GM12891 (cell line): Measurements from ENCODE around the gene TEDC1.

Source experiments
- DNase-seq: peaks from one replicate; pipeline ENCODE4 v3.0.0; 2011; ENCODE audit warnings: low spot score; ENCODE audit not compliant: insufficient read length
- FAIRE-seq: peaks from 2 replicates; lab custom pipeline; 2011; peaks lifted over from hg19 to GRCh38; lab: Jason Lieb, UNC
- PAX5 ChIP-seq: IDR thresholded peaks from 2 replicates; pipeline ENCODE4 v1.6.1; 2011; ENCODE audit warnings: low read length, moderate library complexity, mild to moderate bottlenecking; ENCODE audit not compliant: insufficient read depth, severe bottlenecking
- POLR2A ChIP-seq: IDR thresholded peaks from 2 replicates; pipeline ENCODE4 v1.6.1; 2011; ENCODE audit warnings: low read depth, low read length, control low read depth
- POLR2AphosphoS5 ChIP-seq: IDR thresholded peaks from 2 replicates; pipeline ENCODE4 v1.6.1; 2011; ENCODE audit warnings: low read depth, low read length, control low read depth
- POU2F2 ChIP-seq: IDR thresholded peaks from 2 replicates; pipeline ENCODE4 v1.6.1; 2011; ENCODE audit warnings: low read depth, mild to moderate bottlenecking, control low read depth, low read length, moderate library complexity
- SPI1 ChIP-seq: IDR thresholded peaks from 2 replicates; pipeline ENCODE4 v1.6.1; 2011; ENCODE audit warnings: low read depth, low read length, control low read depth
- TAF1 ChIP-seq: IDR thresholded peaks from 2 replicates; pipeline ENCODE4 v1.6.1; 2011; ENCODE audit warnings: low read depth, low read length, control low read depth

Gene TEDC1

DNA sequence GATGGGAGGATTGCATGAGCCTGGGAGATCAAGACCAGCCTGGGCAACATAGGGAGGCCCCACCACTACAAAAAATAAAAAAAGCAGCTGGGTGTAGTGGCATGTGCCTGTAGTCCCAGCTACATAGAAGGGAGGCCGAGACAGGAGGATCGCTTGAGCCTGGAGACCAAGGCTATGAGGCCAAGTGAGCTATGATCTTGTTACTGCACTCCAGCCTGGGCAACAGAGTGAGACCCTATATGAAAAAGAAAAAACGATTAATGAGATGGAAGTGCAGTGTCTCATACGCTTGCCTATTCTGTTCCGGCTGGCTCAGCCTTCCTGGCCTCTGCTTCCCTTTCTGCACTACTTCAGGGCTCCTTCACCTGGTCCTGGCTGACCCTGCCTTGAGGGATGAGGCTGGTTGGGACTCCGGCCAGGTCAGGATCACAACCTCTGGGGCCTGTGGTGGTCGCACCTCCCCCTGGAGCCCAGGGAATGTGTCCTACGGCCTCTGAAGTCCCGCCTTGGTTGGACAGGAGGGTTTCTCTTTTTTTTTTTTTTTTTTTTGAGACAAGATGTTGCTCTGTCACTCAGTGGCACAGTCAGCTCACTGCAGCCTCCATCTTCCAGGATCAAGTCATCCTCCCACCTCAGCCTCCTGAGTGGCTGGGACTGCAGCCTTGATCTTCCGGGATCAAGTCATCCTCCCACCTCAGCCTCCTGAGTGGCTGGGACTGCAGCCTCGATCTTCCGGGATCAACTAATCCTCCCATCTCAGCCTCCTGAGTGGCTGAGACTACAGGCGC, 10.7 kb downstream of the TEDC1 start:
- DNase-seq (no peak), FAIRE-seq (no peak)
- no peak for TF ChIP-seq POU2F2
- TF ChIP-seq SPI1 = no peak
- TF ChIP-seq PAX5 = no peak
- no peak for TF ChIP-seq POLR2AphosphoS5
- no peak for TF ChIP-seq POLR2A
- TF ChIP-seq TAF1 = no peak

DNA sequence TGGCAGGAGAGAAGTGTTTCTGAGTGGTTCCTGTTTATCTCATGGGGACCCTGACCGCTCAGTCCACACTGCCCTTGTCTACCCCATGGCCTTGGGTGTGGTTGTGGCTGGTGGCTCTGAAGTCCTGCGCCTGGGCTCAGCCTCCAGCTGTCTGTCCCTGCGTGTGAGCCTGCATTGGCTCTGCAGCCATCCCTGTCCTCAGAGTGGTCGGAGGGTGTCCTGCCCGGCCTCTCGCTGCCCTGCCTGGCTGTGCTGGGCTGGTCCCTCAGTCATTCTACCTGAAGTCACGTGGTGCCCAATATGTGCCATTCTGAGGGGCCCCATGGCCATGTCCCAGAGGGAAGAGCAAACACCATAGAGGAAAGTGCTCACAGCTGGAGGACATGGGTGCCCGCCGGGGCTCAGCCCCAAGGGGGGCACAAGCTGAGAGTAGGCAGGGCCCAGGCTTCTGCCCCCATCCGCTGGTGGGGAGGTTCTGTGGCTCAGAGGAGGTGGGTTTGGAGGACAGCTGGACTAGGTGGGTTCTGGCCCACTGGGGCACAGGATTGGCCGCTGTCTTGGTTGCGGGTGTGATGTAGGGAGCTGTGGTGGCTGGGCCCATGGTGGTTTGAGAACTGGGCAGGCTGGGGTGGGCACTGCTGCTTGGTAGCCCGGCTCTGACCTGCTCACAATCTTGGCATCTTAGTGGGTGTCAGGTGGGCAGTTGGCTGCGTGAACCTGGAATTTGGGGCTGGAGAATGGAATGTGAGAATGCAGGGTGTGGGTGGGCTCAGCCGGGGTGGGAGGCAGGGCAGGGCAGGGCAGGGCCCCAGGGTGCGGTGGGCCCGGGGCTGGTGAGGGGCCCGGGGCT, 11.6 kb downstream of the TEDC1 start:
- FAIRE-seq (no peak), DNase-seq (peak; percentile 17)
- no peak for TF ChIP-seq POU2F2
- TF ChIP-seq PAX5 = no peak
- no peak for TF ChIP-seq SPI1
- TF ChIP-seq POLR2A = no peak
- no peak for TF ChIP-seq POLR2AphosphoS5
- TF ChIP-seq TAF1 = no peak

DNA sequence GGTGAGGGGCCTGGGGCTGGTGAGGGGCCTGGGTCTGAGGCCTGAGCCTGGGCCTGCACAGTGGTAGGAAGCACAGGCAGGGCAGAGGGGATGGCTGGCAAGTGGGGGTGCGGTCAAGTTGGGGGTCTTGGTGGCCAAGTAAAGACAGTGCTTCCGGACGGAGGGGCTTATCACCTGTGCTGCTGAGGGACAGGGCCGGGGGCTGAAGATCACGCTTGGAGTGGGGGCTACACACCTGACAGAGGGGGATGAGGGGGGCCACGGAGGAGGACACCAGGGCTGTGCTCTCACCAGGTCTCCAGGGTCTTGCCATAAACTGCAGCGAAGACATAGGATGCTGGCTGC, 12.2 kb downstream of the TEDC1 start:
- DNase-seq = peak; percentile 19
- no peak for TF ChIP-seq PAX5
- no peak for TF ChIP-seq POU2F2
- no peak for TF ChIP-seq TAF1
- TF ChIP-seq POLR2A = no peak
- TF ChIP-seq POLR2AphosphoS5 = no peak
- no peak for TF ChIP-seq SPI1
- FAIRE-seq = no peak

DNA sequence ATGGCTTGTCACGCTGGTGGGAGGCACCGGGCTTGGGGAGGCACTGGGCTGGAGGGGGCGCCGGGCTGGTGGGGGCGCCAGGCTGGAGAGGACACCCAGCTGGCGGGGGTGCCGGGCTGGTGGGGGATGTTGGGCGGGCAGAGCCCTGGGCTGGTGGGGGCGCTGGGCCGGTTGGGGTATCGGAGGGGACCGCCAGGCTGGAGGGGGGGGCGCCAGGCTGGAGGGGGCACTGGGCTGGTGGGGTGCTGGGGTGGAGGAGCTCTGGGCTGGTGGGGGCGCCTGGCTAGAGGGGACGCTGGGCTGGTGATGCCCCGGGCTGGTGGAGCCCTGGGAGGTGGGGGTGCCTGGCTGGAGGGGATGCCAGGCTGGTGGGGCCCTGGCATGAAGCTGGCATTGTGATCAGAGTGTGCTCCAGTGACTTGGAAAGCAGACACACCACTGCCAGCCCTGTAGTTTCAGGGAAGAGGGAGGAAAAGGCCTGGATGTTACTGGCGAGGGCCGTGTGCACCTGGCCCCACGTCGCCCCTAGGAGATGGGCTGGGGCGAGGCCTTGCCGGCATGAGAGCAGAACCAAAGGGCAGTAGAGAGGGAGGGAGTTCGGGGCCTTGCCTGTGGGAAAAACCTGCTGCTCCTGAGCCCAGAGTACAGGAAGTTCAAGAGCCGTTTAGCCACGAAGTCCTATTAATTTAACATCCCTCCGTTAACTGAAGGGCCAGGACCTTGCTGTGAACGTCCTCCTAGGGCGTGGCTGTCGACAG, 13.1 kb downstream of the TEDC1 start:
- DNase-seq = peak; percentile 16
- TF ChIP-seq POLR2A (no peak), POU2F2 (no peak), PAX5 (no peak), POLR2AphosphoS5 (no peak), TAF1 (no peak), SPI1 (no peak)
- FAIRE-seq = no peak

DNA sequence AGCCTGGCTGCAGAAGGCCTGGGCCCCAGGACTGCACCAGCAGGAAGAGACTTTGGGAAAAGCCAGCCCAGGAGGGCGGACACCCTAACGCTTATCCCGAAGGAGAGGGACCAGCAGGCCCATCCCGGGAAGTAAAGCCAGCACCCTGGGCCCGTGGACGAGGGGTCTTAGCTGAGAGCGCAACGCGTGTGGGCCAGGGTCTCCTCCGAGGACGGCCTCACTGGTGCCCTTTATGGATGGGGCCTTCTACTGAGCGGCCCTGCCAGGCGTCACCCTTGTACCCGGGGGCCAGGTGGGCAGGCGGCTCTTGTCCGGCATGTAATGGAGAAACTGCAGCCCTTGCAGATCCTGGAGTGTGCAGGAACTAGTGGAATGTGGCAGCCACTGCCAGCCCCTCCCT, 14.1 kb downstream of the TEDC1 start:
- TF ChIP-seq POU2F2 (no peak), PAX5 (no peak)
- peak; percentile 17 for DNase-seq
- no peak for FAIRE-seq

DNA sequence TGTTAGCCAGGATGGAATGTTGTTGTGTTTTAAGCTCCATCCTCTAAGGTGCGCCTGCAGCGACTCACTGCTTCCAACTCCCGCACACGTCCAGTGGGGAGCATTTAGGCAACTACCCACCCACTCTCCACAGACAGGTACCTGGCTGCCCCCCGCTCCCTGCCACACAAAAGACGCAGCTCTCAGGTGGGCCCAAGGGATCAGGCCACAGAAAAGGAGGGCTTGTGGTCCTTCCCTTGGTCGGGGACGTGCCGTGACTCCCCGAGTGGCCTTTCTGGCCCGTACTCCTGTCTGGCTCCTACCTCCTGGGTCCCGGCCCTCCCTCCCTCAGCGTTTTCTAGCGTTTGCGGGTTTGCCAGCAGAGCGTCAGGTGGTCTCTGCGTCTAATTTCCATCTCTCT, 16.2 kb downstream of the TEDC1 start:
- peak; percentile 12 for DNase-seq
- TF ChIP-seq POU2F2 (no peak), SPI1 (no peak), TAF1 (no peak), PAX5 (no peak), POLR2AphosphoS5 (no peak), POLR2A (no peak)
- no peak for FAIRE-seq

DNA sequence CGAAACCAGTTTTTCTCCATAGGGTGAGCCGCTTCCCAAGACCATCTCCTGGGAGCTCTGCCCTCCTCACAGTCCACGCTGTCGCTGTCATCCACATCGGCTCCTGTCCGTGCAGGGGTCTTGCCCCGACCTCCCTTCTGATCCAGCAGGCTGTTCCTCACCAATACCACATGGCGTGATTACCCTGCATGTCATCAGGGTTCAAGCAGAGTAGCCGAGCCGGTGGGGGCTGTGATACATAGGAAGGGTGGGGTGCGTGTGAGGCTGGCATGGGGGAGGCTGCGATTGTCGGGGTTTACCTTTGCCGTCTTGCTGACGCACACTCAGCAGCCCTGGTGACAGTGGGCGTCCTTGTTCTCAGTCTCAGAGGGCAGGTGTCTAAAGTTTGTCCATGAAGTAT, 17.0 kb downstream of the TEDC1 start:
- FAIRE-seq (no peak), DNase-seq (no peak)
- TF ChIP-seq TAF1 (no peak), POU2F2 (no peak), PAX5 (no peak), POLR2AphosphoS5 (no peak), SPI1 (no peak)

DNA sequence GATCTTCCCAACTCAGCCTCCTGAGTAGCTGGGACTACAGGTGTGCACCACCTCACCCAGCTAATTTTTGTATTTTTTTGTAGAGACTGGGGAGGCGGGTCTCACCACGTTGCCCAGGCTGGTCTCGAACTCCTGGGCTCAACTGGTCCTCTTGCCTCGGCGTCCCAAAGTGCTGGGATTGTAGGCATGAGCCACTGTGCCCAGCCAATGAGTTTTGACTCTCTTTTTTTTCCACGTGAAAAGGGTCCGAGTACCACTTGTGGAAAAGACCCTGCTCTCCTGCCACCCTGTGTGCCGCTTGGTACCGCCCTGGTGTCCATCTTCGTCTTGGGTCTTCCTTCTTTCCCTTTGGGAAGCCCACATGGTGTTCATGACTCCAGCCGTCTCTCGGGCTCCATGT, 17.6 kb downstream of the TEDC1 start:
- DNase-seq = no peak
- TF ChIP-seq POLR2AphosphoS5 (no peak), TAF1 (no peak), POLR2A (no peak), PAX5 (no peak), POU2F2 (no peak), SPI1 (no peak)
- no peak for FAIRE-seq

DNA sequence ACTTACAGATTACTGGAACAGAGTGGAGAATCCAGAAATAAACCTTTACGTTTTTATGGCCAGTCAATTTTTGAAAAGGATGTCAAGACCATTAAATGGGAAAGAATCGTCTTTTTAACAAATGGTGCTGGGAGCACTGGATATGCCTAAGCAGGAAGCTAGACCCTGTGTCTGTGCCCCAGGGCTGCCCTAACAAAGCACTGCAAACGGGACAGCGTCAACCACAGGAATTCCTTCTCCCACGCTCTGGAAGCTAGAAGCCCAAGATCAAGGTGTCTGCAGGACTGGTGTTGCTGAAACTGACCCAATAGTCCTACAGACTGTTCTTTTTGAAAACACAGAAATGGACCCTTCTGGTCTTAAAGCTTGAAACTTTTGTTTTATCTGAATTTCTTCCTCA, 26.1 kb downstream of the TEDC1 start:
- DNase-seq (no peak), FAIRE-seq (no peak)
- TF ChIP-seq TAF1 = no peak
- TF ChIP-seq POLR2AphosphoS5 = no peak
- no peak for TF ChIP-seq POU2F2
- TF ChIP-seq PAX5 = no peak
- no peak for TF ChIP-seq SPI1
- no peak for TF ChIP-seq POLR2A
